Left cardiac atrium (tissue), 4 donors: ENCODE measurements around the gene AJM1. TPM values are rescaled to one million over a fixed set of nuclear protein-coding genes. Genes with fewer than 3 reads are reported as not detected.

Source experiments
- ATAC-seq, 2 donors: fragments of 200-7000 bp; cut with Tn5 transposase; one replicate each; pipeline ENCODE4 v1.9.1; 2020; ENCODE audit warnings: mild to moderate bottlenecking in 2 of 2, moderate library complexity in 2 of 2
- DNase-seq: peaks from one replicate; pipeline ENCODE4 v3.0.0-alpha.2; 2020
- intact Hi-C, 2 donors: fragments of 100-400 bp; cut with DNase I; formaldehyde crosslinking; loops; one replicate each; pipeline versions ENCODE4 v1.14.1 to v1.15.1; 2022 to 2023
- total RNA-seq, 2 donors: library from RNA; stranded (reverse); fragmentation: NEBNext Ultra II Directional; extraction: Animal tissue kit (Norgen Biotek cat#: 25700); gene quantifications; one replicate each; pipeline ENCODE4 v1.2.1, GENCODE V29; 2021
- donor health status: DM: no; HTN: yes; CAD: no.
- donor health status: DM: no; HTN: yes; CAD: no; lungs with severe emphysema.
- donor health status: DM: yes; HTN: yes; CAD: no.
- donor health status: Dilated cardiomyopathy.

Gene AJM1
- total RNA-seq, 2 donors from 2014 or later: 5.0 to 9.6 TPM

DNA sequence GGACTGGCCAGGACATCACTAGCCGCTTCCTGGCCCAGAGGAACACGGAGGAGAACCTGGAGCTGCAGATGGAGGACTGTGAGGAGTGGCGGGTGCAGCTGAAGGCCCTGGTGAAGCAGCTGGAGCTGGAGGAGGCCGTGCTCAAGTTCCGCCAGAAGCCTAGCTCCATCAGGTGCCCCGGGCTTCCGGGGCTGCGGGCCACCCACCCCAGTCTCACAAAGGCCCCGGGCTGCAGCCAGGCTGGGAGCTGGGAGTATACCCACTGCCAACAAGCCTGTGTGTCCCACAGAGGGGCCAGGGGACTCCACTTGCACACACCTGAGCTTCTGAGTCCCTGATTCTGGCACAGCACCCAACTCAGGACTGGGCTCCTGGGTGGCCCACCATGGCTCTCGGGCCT lies 36.2 kb upstream of the AJM1 start:
- intact Hi-C loops: no loop called here
- ATAC-seq (no peak), DNase-seq (no peak)

DNA sequence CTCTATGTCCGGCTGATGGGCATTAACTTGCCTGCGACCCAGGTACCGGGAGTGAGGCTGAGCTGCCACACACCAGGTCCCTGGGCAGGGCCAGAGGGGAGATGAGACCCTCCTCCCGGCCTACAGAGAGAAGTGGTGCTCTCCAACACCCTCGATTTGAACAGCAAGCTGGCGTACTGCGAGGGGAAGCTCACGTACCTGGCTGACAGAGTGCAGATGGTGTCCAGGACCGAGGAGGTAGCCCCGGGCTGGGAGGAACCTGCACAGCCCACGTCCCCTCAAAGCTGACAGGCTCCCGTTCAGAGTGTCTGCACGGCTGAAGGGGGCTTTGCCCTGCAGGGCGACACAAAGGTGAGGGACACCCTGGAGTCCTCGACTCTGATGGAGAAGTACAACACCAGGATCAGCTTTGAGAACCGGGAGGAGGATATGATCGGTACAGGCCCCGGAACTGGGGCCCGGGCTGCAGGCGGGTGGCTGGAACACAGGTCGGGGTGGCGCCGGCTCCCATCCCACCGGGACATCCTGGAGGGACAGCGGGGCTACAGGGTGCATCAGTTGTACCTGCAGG lies 35.6 kb upstream of the AJM1 start:
- DNase-seq: peak; percentile 20
- intact Hi-C loops: no loop called here
- ATAC-seq: peak in 1 of 2 donors; percentile 2

GRCh38 chr9:136807281-136808074 lies 34.8 kb upstream of the AJM1 start, which contains the start of gene RABL6:
Gene RABL6, plus strand, starts transcription at chr9:136807948. Its CDS starts 249 bp downstream, at chr9:136808197.
- ATAC-seq: peak; percentile 92 to 95
- intact Hi-C loops: no loop called here
- DNase-seq: peak; percentile 85

- intact Hi-C loops: no loop called here
- no peak for DNase-seq
- ATAC-seq: peak; percentile 17 to 23
These were observed 34.0 kb upstream of the AJM1 start for GRCh38 chr9:136808075-136808805.

- intact Hi-C loops: no loop called here
- ATAC-seq: no peak
- DNase-seq: no peak
These were observed 33.5 kb upstream of the AJM1 start for GRCh38 chr9:136808806-136809158.

DNA sequence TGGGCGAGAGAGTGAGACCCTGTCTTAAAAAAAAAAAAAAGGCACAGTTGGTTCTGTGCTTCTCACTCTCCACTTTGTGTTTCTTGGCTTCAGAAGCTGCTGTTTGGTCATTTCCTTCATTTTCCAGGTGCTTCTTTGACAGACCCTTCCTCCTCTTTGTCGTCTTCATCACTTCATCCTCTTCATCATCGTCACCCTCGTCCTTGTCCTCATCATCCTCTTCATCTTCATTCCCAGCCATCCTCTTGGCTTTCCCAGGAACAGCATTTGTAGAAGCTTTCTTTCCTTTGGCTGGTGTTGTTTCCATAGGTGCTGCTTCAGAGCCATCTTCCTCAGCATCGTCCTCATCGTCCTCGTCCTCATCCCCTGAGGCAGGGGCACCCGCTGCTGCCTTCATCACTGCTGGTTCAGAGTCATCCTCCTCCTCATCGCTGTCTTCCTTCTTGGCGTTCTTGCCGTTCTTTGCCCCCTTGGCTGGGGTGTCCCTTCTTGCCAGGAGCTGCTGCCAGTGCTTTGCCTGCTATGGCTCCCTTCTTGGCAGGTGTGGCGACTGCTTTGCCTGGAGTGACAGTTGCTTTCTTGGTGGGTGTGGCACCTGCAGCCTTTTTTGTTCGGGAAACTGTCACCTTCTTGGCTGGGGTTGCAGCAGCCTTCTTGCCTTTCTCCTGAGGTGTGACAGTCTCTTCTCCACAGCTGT lies 27.4 kb upstream of the AJM1 start:
- intact Hi-C loops: no loop called here
- DNase-seq (no peak), ATAC-seq (no peak)

DNA sequence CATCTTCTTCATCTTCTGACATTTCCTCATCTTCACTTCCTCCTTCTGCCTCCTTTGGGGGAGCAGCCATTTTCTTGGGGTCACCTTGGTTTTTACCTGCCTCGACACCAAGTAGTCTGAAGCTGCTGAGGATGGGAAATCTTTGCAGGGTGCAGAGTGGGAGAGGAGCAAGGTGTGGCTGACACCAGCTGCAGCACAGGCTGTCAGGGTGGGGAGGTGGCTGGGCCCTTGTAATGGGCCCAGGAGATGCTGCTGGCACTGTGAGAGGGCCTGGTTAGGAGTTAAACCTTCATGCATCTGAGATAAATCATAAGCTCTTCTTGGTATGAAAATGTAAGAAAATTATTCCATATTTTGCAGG lies 26.9 kb upstream of the AJM1 start:
- no peak for DNase-seq
- intact Hi-C loops: no loop called here
- ATAC-seq: no peak

DNA sequence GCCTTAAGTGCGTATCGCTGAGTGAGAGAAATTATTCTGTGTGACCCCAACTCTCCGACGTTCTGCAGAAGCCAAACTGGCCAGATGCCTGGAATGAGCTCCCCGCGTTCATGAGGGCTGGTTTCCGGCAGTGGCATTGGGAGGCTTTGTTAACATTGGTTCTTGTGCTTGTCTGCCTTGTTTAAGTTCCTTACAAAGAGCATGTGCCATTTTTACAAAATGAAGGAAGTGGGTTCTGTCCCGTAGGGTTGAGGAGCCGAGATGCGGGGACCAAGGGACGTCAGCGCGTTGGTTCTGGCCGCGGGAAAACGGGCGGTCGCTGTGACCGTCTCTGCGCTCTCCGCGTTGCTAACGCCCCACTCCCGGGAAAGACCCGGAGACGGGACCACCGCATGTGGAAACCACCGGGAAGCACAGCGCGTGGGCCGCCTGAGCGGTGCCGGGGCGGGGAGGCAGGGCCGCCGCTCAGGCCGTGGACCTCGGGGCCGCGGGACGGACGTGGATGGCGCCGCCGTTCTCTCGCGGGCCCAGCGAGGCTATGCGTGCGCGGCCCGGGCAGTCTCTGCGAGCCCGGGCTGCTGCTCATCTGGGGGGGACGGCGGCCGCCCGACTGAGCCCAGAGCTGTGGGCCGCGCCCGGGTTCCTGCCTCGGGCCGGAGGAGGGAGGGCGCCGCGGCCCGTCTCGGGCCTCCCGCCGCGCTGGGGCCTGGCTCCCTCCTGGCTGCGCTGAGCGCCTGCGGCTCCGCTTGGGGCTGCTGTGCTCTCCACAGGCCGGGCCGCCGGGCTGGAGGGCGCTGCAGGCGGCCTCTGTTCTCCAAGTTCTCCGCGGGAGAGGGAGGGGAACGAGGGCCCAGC lies 21.1 kb upstream of the AJM1 start:
- ATAC-seq: peak; percentile 82 to 87
- no peak for DNase-seq

DNA sequence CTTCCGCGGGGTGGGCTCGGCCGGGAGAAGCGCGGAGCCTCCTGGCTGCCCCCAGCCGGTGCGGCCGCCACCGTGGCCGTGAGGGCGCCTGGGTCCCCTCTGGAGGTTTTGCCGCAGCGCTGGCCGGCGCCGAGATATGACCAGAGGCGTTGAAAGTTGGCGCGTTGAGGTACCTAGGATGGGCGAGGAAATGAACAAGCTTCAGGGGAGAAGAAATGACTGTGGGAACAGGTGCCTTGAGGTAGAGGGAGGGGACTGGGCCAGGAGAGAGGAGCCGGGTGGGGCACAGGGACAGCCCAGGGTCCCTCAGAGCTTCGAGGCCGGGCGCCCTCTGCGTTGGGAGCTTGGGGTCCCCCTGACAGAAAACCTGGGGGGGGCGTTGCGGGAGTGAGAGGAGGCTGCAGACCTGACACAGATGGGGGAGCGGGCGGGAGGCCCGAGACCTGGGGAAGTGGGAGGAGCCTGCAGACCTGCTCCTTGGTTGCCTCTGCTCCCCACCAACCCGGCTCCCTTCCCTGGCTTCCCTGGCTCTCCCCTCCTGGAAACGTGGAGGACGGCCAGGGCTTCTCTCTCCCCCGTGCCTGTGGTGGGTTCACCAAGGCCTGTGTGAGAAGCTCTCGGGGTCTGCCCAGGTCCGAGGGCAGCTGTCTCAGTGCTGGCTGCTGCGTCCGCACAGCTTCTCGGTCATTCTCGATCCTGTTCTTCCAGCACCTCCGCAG lies 20.3 kb upstream of the AJM1 start:
- DNase-seq (no peak), ATAC-seq (no peak)
- intact Hi-C loops: no loop called here

More for the DNA sequence above, 21.1 kb upstream of the AJM1 start:
- intact Hi-C loops: no loop called here

GRCh38 chr9:136823136-136824046 lies 18.9 kb upstream of the AJM1 start:
- intact Hi-C loops: no loop called here
- ATAC-seq (no peak), DNase-seq (no peak)

DNA sequence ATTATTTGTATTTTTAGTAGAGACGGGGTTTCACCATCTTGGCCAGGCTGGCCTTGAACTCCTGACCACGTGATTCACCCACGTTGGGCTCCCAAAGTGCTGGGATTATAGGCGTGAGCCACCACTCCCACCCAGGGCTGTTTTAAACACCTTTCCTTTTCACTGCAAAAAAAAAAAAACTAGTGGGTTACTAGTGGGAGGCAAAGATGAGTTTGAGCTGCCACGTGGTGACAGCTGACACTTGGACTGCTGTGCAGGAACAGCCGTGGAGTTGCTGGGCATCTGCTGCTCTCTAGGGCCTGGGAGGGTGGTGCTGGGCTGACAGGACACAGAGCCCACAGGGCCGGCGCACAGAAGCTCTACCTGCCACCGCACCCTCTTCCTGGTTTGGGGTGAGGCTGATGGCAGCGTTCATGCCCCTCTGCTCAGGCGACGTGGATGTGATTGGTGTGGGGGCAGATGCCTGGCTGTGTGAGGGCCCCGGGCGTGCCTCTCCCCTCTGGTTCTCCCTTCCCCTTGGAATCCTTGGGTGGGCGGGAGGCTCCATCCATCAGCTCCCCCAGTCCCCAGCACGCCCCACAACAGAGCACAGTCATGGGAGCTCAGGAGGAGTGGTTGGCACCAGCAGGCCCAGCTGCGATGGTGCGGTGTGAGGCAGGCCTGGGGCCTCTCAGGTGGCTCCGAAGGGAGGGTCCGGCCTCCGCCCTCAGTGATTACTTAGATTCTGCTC lies 17.6 kb upstream of the AJM1 start:
- DNase-seq (no peak), ATAC-seq (no peak)
- intact Hi-C loops: no loop called here

DNA sequence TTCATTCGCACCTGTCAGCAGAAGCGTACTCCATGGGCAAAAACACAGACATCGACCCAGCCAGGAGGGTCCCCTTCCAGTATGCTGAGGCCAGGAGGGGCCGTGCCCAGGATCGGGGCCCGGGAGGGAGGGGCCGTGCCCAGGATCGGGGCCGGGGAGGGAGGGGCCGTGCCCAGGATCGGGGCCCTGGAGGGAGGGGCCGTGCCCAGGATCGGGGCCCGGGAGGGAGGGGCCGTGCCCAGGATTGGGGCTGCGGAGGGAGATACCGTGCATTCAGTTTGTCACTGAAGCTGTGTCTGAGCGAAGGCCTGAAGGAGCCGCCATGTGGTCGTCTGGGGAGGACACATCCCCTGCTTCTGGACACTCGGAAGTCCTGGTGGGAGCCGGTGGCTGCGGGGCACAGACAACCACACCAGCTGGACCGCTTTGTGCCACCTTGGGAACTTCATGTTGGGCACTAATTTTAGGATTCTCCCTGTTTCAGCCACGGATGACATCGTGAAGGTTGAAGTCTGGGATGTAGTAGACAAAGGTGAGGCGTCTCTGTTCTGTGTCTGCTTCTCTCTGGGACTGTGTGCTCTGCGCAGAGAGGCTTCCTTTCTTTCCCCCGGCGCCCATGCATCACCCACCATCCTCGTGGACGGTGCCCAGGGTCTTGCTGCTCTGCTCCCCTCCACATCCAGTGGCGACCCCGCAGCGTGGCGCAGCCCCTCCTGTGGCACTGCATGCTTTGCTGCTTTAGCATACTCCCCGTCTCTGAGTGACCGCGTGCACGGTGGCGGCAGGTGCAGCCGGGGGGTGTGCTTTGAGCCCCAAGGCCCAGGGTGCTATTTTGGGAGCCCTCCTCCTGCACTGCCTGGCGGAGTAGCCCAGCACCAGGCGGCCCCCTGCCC lies 16.7 kb upstream of the AJM1 start:
- intact Hi-C loops: no loop called here
- DNase-seq (no peak), ATAC-seq (no peak)

GRCh38 chr9:136826188-136826541 lies 16.1 kb upstream of the AJM1 start:
- ATAC-seq: no peak
- intact Hi-C loops: no loop called here

GRCh38 chr9:136826703-136827582 lies 15.3 kb upstream of the AJM1 start:
- DNase-seq (no peak), ATAC-seq (no peak)
- intact Hi-C loops: no loop called here

More at GRCh38 chr9:136826188-136826541, 16.1 kb upstream of the AJM1 start:
- no peak for DNase-seq
